GM21528 (cell line): ENCODE results near the gene SIAH3.

Experiments
- ATAC-seq: cut with Tn5 transposase; IDR thresholded peaks from one replicate; pipeline ENCODE4 v1.9.1; 2021; ENCODE audit warnings: mild to moderate bottlenecking, moderate library complexity; ENCODE audit not compliant: unreplicated experiment, low FRiP score

The SIAH3 gene

DNA sequence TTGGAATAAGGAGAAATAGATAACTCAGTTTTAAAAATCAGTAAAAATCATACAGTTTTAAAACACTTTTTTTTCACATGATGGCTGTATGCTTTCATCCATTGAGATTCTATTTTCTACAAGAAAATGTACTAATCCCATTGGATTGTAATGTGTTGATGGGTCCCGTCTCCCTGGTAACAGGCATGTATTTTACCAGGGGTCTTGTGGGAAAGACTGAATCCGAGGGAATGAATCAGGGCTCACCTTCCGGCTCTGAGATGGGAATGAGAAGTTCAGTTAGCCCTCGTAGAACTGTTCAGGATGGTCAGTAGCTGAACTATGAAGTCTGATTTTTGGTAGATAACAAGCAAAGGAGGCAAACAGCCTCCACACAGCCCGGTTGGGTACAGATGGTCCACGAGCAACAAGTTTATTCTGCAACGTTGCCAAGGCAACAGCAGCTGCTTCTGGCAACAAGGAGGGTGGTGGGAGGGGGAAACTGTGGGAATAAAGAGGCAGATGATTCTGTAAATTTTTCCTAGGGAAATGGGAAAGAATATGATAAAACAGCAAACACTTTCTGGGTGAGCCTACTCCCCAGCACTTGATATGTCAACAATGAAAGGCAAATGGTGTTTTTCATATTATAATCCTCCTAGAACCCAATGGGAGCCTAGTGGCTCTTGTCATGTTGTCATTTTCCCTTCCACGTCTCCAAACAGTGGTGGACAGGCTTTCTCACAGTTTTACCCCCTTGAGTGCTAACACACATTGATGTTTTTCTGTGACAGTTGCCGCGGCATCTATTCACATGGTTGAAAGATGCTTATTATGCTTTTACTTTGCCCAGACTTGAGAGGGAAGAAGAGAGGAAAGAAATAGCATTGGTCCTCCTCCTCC, 12.4 kb upstream of the SIAH3 start:
- ATAC-seq = no peak

DNA sequence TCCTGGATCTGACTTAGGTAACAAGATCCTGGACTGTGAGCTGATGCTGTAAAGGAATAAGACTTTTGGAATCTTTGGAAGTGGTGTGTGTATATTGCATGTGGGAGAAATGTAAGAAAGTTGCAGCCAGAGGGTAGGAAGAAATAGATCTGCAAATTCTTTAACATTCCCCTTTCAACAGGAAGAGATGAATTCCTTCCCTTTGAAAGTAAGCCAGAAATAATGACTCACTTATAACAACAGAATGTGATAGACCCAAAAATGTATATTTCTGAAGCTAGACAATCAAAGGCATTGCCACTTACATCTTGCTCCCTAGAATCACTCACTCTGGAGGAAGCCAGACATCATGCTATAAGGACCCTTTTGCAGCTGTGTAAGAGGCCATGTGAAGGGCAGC, 9.8 kb upstream of the SIAH3 start:
- ATAC-seq = no peak

- no peak for ATAC-seq
Measured at GRCh38 chr13:45860240-45860639, 8.7 kb upstream of the SIAH3 start.

GRCh38 chr13:45859705-45860104, 8.2 kb upstream of the SIAH3 start:
- ATAC-seq = no peak

GRCh38 chr13:45852494-45852893, 941 bp upstream of the SIAH3 start:
- no peak for ATAC-seq

DNA sequence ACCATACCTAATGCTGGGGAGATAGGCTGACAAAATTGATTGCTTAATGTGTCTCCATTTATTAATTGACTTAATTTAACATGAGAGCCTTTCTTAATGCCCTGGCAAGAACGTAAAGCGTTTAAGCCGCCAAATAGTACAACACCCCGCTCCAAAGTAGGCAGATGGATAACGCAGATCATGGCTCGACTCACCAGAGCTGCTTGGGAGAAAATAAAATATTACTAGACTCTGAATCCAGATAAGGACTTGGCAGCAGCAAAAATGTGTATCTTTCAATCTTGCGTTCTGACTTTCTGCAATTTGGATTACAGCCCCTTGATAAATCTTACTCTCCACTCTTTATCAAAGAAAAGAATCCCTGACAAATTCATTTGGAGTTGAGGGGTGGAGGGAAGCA, 403 bp upstream of the SIAH3 start:
- ATAC-seq = no peak

DNA sequence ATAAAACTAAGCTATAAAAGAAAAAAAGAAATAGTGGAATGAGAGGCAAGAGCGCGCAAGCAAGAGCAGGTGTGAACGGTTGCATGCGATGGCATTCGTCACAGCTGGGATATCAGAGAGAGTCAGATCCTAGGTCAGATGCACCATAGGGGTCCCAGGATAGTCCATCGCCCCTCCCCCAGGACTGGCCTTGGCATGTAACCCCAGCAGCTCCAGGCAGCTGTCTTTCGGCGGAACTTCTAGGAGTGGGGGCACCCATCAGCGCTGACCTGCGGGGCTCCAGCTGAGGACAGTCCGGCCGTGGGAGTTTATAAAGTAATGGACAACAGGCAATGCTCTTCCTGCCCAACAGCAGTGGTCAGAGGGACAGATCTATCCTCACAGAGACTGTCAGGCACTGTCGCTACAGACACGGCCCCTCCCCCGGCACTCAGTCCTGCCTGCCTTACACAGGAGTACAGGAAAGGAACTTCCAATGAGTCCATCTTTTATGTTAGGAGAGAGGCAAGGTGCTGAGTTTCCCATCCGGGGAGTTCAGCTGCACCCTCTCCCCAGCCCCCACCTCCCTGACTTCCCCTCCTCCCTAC, 1.4 kb downstream of the SIAH3 start:
- ATAC-seq = no peak

- ATAC-seq = no peak
Measured at GRCh38 chr13:45849408-45849807, 2.1 kb downstream of the SIAH3 start.

- ATAC-seq = no peak
Measured at GRCh38 chr13:45847554-45848224, 3.9 kb downstream of the SIAH3 start.

DNA sequence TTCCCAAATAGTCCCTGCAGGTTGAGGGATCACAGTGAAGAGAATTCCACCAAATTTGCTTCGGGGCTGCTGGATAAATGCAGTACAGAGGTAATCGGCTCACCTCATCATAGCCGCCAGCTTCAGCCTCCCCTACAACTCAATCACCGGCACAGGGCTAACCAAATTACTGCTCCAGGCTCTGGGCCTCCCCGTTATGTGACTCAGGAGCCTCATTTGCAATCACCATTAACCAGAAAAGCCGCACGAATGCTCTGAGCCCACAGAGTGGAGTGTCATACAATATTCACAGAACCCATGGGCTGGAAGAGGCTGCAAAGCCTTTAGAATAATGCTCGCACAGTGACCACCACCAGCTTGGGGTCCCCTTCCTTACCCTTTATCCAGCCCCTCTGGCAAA, 4.9 kb downstream of the SIAH3 start:
- no peak for ATAC-seq

DNA sequence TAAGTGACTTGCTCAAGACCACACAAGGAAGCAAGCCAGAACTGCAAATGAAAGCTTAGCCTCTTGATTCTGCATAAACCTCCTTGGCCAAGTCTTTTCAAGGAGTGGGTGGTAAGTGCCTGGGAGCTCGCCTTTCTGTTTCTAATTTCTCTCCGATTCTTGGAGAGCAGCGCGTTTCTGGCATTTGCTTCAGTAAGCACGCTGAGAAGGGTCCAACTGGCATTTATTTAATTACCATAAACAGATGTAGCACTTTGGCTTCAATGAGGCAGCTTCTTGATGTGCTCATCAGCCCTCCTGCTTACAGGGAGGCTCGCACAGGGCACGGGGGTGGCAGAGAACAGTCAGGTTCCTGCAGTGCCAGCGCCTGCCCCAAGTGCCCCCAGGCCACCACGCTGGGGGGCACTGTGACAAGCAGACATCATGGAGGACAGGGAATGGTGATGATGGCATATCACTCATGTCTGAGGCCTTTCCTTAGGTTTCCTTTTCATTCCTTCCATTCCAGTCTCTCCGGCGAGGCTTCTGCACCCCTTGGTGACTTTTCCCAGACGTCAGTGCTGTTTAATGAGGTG, 13.3 kb downstream of the SIAH3 start:
- ATAC-seq = no peak

GRCh38 chr13:45837111-45837510, 14.4 kb downstream of the SIAH3 start:
- no peak for ATAC-seq

- no peak for ATAC-seq
Measured at GRCh38 chr13:45834411-45834994, 17.1 kb downstream of the SIAH3 start.

GRCh38 chr13:45833663-45834375, 17.7 kb downstream of the SIAH3 start:
- ATAC-seq = no peak

GRCh38 chr13:45833242-45833641, 18.3 kb downstream of the SIAH3 start:
- ATAC-seq = no peak

- ATAC-seq = no peak
Measured at GRCh38 chr13:45831851-45832250, 19.7 kb downstream of the SIAH3 start.

DNA sequence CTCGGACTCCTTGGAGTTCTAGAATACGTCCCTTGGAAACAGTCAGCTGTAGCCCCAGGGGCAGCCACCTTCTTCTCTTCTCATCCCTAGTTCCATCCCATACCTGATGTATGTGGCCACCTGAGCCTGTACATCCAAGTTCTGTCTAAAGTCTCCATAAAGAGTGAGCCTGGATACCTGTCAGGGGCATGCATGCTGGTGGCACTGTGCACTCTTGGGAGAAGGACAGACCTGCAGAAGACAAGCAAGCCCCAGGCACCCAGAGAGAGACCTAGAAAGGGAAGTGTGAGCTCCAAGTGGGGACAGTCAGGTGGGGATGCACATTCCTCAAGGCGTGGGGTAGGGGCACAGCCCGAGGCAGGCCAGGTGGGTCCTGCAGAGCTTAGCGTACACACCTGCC, 21.4 kb downstream of the SIAH3 start:
- no peak for ATAC-seq

GRCh38 chr13:45828256-45828968, 23.1 kb downstream of the SIAH3 start:
- ATAC-seq = no peak

DNA sequence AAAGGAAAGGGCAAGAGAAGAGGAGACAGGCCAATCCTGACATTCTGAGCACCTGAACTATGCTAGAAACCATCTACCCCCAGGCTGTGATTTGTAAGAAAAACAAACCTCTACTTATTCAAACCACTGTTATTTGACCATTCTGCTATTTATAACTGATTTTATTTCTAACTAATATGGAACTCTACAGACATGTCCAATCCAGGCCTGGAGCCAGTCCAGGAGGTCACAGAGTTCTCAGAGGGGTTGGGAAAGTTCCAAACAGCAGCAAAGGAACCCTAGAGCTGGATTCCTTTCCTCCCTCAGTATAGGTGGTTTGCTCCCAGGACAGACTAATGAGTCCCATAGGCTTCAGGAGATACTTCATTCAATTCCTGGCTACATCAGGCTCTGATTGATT, 24.2 kb downstream of the SIAH3 start:
- no peak for ATAC-seq

- ATAC-seq = peak; percentile 60
Measured at GRCh38 chr13:45826731-45827130, 24.8 kb downstream of the SIAH3 start.
